ENCODE measurements around the gene SCP2. TPM values are rescaled to one million over a fixed set of nuclear protein-coding genes. Genes with fewer than 3 reads are reported as not detected.

SCP2 gene
- total RNA-seq, 2 donors from 2014 or later = 124 to 241 TPM

DNA sequence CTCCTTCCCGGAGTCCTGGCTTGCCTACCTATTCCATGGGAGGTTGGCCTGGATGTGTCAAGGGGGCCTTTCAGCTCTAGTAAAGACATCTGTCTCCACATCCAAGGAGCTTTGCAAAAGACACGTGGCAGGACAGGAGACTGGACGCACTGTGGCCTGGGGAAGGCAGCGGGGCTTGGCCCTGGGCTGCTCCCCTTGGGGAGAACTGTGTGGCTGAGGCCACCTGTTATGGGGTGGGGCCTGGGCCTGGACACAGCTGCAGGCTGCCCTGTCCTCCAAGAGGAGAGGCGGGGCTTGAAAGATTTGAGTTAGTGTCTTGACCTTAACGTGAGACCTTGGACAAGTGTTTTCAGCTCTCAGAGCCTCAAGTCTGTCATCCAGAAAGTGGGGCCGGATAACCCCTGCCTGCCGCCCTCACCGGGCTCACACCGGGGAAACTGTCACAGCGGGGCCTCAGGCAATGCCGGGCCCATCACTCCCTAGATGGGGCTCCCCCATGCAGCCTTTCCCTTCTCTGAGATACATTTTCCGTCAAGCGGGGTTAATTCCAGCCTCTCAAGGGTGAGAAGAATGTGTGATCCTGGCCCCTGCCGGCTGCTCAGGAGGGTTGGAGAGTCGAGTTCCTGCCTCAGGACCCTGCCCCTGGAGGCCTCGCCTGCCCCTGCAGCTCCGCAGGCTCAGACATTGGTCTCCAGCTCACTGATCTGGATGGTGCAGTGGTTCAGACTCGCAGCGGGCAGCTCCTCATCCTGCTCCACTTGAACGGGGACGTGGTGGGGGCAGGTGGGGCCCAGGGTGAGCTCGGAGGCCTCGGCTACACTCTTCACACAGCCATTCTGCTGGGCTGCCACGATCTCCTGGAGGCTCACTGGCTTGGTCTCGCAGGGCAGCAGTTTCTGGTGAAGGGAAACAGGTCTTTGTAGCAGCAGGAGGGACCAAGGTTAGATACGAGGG is 160.5 kb downstream of the SCP2 start:
- no peak overlapping the region for H3K27ac ChIP-seq

GRCh38 chr1:53088616-53089300 is 161.7 kb downstream of the SCP2 start:
- DNase-seq (ENCODE audit: low spot score) = no peak
- Histone ChIP-seq H3K36me3 (no peaks in the 10 kb centered on the region), H3K9me3 (no peaks in the 10 kb centered on the region), H3K27me3 (replicated peaks; ENCODE audit: insufficient read depth) (no peaks in the 10 kb centered on the region), H3K4me3 (no peak overlapping the region), H3K4me1 (replicated peaks) (peaks cover 5% of the 10 kb centered on the region), H3K27ac (no peak overlapping the region)
- 88% methylated on average over 19 of the region's 19 CpGs for WGBS
- no peak for TF ChIP-seq POLR2AphosphoS5 (IDR thresholded peaks at IDR 0.05)
- TF ChIP-seq POLR2A (IDR thresholded peaks at IDR 0.05) = no peak
- TF ChIP-seq, protein P1, sequence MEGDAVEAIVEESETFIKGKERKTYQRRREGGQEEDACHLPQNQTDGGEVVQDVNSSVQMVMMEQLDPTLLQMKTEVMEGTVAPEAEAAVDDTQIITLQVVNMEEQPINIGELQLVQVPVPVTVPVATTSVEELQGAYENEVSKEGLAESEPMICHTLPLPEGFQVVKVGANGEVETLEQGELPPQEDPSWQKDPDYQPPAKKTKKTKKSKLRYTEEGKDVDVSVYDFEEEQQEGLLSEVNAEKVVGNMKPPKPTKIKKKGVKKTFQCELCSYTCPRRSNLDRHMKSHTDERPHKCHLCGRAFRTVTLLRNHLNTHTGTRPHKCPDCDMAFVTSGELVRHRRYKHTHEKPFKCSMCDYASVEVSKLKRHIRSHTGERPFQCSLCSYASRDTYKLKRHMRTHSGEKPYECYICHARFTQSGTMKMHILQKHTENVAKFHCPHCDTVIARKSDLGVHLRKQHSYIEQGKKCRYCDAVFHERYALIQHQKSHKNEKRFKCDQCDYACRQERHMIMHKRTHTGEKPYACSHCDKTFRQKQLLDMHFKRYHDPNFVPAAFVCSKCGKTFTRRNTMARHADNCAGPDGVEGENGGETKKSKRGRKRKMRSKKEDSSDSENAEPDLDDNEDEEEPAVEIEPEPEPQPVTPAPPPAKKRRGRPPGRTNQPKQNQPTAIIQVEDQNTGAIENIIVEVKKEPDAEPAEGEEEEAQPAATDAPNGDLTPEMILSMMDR (IDR thresholded peaks at IDR 0.05) = no peak
- intact Hi-C loops (cut with DNase I) = no loop called here

More for the DNA sequence above, 160.5 kb downstream of the SCP2 start:
- no peak overlapping the region for H3K4me3 ChIP-seq
- no peaks in the 10 kb centered on the region for H3K9me3 ChIP-seq
- H3K36me3 ChIP-seq = no peaks in the 10 kb centered on the region
- intact Hi-C loops (cut with DNase I) = no loop called here
- H3K27me3 ChIP-seq (replicated peaks; ENCODE audit: insufficient read depth) = no peaks in the 10 kb centered on the region
- TF ChIP-seq POLR2AphosphoS5 (IDR thresholded peaks at IDR 0.05) (no peak), POLR2A (IDR thresholded peaks at IDR 0.05) (no peak)
- TF ChIP-seq, protein P1 (IDR thresholded peaks at IDR 0.05) = no peak
- WGBS = 86% methylated on average over 27 of the region's 27 CpGs
- H3K4me1 ChIP-seq (replicated peaks) = peaks cover 5% of the 10 kb centered on the region
- no peak for DNase-seq (ENCODE audit: low spot score)

DNA sequence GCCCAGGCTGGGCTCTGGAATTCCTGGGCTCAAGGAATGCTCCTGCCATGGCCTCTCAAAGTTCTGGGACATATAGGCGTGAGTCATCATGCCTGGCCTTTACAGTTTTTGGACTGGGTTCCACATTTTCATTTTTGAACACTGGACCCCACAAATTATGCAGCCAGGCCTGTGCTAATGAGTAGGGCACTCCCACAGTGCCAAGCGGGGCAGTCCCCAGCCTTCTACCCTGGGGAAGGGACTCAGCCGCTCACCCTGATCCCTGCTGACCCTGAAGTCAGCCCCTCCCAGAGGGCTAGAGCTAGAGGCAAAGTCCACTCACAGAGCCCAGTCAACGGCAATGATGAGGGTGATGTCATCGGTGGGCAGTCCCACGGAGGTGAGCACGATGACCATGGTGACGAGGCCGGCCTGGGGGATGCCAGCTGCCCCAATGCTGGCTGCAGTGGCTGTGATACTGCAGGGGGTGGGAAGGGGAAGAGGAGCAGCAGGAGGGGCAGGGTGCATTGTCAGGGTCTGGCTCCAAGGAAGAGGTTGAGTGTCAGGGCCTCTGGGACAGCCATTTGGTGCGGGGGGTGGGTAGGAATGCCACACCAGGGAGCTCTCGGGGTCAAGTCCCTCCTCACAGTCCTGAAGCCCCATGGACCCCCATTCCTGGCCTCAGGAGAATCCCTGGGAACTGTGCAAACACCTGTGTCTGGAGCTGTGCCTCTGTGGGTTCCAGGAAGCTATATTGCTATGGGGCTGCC is 162.6 kb downstream of the SCP2 start:
- Histone ChIP-seq H3K36me3 (no peaks in the 10 kb centered on the region), H3K9me3 (no peaks in the 10 kb centered on the region), H3K27me3 (replicated peaks; ENCODE audit: insufficient read depth) (no peaks in the 10 kb centered on the region), H3K4me3 (no peak overlapping the region), H3K27ac (no peak overlapping the region), H3K4me1 (replicated peaks) (peaks cover 5% of the 10 kb centered on the region)
- TF ChIP-seq POLR2AphosphoS5 (IDR thresholded peaks at IDR 0.05) (no peak), POLR2A (IDR thresholded peaks at IDR 0.05) (no peak)
- TF ChIP-seq, protein P1 (IDR thresholded peaks at IDR 0.05) = no peak
- intact Hi-C loops (cut with DNase I) = no loop called here
- 91% methylated on average over 11 of the region's 11 CpGs for WGBS
- no peak for DNase-seq (ENCODE audit: low spot score)

DNA sequence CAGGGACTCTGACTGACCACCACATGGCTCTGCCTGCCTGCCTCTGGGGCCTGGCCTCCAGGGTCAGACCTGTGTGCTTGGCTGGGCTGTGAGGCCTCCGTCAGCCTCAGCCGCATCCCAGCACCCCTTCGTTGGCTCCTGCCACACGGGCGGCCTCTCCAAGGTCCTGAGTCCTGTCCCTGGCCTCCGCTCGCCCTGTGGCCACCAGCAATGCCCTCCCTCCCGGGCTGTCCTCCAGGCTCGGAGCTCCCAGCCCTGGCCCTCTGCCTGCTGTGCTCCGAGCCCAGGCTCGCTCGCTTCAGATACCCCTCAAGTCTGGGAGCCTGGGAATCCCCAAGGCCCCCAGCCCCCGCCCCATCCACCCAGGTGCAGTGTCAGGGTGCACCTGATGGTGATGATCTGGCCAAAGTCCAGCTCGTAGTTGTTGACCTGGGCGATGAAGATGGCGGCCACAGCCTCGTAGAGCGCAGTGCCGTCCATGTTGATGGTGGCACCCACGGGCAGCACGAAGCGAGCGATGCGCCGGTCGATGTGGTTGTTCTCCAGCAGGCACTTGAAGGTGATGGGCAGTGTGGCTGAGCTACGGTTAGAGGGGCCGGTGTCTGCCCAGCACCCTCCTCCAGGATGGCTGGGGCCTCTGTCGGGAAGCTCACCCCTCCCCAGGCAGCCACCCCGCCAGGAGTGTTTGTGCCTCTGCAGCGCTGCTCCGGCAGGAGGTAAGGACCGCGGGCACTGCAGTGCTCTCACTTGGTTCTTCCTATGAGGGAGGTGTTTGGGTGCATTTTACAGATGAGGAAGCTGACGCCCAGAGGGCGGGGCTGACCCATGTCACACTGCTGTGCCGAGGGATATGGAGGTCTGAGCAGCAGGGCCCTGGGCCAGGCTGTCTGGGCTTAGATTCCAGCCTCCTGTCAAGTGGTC is 163.4 kb downstream of the SCP2 start:
- Histone ChIP-seq H3K36me3 (no peaks in the 10 kb centered on the region), H3K4me1 (replicated peaks) (peaks cover 5% of the 10 kb centered on the region), H3K9me3 (no peaks in the 10 kb centered on the region), H3K4me3 (no peak overlapping the region), H3K27me3 (replicated peaks; ENCODE audit: insufficient read depth) (no peaks in the 10 kb centered on the region), H3K27ac (no peak overlapping the region)
- no peak for DNase-seq (ENCODE audit: low spot score)
- intact Hi-C loops (cut with DNase I) = no loop called here
- TF ChIP-seq, protein P1 (IDR thresholded peaks at IDR 0.05) = no peak
- TF ChIP-seq POLR2AphosphoS5 (IDR thresholded peaks at IDR 0.05) = no peak
- no peak for TF ChIP-seq POLR2A (IDR thresholded peaks at IDR 0.05)
- 86% methylated on average over 37 of the region's 37 CpGs for WGBS
